ENCODE data around the gene FOXL1. TPM values are rescaled to one million over a fixed set of nuclear protein-coding genes. Genes with fewer than 3 reads are reported as not detected.

The FOXL1 gene
- total RNA-seq, 4 donors from 2014 or later, result under 0.01 to 3.2 (median 0.76) TPM; not detected in 1

- H3K27ac ChIP-seq, result no peak overlapping the region
- DNase-seq, result no peak
- no peak overlapping the region for H3K4me3 ChIP-seq
- no peaks in the 10 kb centered on the region for H3K36me3 ChIP-seq
- no peak for TF ChIP-seq POLR2A (IDR thresholded peaks at IDR 0.05)
- no peak for TF ChIP-seq CTCF (IDR thresholded peaks at IDR 0.05)
- no peaks in the 10 kb centered on the region for H3K27me3 ChIP-seq
- intact Hi-C loops (cut with DNase I; ENCODE audit: low total_unique reads), result no loop called here
- no peaks in the 10 kb centered on the region for H3K9me3 ChIP-seq
- H3K4me1 ChIP-seq, result no peaks in the 10 kb centered on the region
Measured at GRCh38 chr16:86541560-86541959, 36.8 kb upstream of the FOXL1 start.

GRCh38 chr16:86542756-86543750 is 35.3 kb upstream of the FOXL1 start:
- Histone ChIP-seq H3K4me3 (no peak overlapping the region), H3K4me1 (no peaks in the 10 kb centered on the region), H3K27me3 (no peaks in the 10 kb centered on the region), H3K36me3 (no peaks in the 10 kb centered on the region), H3K27ac (no peak overlapping the region), H3K9me3 (no peaks in the 10 kb centered on the region)
- TF ChIP-seq CTCF (IDR thresholded peaks at IDR 0.05), result no peak
- TF ChIP-seq POLR2A (IDR thresholded peaks at IDR 0.05), result no peak
- DNase-seq, result no peak
- intact Hi-C loops (cut with DNase I; ENCODE audit: low total_unique reads), result no loop called here

- no peaks in the 10 kb centered on the region for H3K27me3 ChIP-seq
- no peaks in the 10 kb centered on the region for H3K9me3 ChIP-seq
- no peak overlapping the region for H3K4me3 ChIP-seq
- TF ChIP-seq POLR2A (IDR thresholded peaks at IDR 0.05) (no peak), CTCF (IDR thresholded peaks at IDR 0.05) (no peak)
- H3K36me3 ChIP-seq, result no peaks in the 10 kb centered on the region
- H3K4me1 ChIP-seq, result no peaks in the 10 kb centered on the region
- DNase-seq, result no peak
- no peak overlapping the region for H3K27ac ChIP-seq
- intact Hi-C loops (cut with DNase I; ENCODE audit: low total_unique reads), result no loop called here
Measured at GRCh38 chr16:86545481-86545880, 32.9 kb upstream of the FOXL1 start.

GRCh38 chr16:86545954-86546637 is 32.3 kb upstream of the FOXL1 start:
- TF ChIP-seq CTCF (IDR thresholded peaks at IDR 0.05), result no peak
- no peak for TF ChIP-seq POLR2A (IDR thresholded peaks at IDR 0.05)
- no peaks in the 10 kb centered on the region for H3K27me3 ChIP-seq
- no peak overlapping the region for H3K27ac ChIP-seq
- H3K9me3 ChIP-seq, result no peaks in the 10 kb centered on the region
- H3K36me3 ChIP-seq, result no peaks in the 10 kb centered on the region
- intact Hi-C loops (cut with DNase I; ENCODE audit: low total_unique reads), result no loop called here
- H3K4me3 ChIP-seq, result no peak overlapping the region
- no peaks in the 10 kb centered on the region for H3K4me1 ChIP-seq
- no peak for DNase-seq

- Histone ChIP-seq H3K4me3 (no peak overlapping the region), H3K27ac (no peak overlapping the region), H3K36me3 (no peaks in the 10 kb centered on the region), H3K27me3 (no peaks in the 10 kb centered on the region), H3K4me1 (no peaks in the 10 kb centered on the region), H3K9me3 (no peaks in the 10 kb centered on the region)
- TF ChIP-seq POLR2A (IDR thresholded peaks at IDR 0.05) (no peak), CTCF (IDR thresholded peaks at IDR 0.05) (no peak)
- intact Hi-C loops (cut with DNase I; ENCODE audit: low total_unique reads), result no loop called here
- no peak for DNase-seq
Measured at GRCh38 chr16:86546638-86547013, 31.7 kb upstream of the FOXL1 start.

Measured in uterus (tissue), 4 donors.